Measurements from ENCODE around the gene WSCD2.

WSCD2 gene

DNA sequence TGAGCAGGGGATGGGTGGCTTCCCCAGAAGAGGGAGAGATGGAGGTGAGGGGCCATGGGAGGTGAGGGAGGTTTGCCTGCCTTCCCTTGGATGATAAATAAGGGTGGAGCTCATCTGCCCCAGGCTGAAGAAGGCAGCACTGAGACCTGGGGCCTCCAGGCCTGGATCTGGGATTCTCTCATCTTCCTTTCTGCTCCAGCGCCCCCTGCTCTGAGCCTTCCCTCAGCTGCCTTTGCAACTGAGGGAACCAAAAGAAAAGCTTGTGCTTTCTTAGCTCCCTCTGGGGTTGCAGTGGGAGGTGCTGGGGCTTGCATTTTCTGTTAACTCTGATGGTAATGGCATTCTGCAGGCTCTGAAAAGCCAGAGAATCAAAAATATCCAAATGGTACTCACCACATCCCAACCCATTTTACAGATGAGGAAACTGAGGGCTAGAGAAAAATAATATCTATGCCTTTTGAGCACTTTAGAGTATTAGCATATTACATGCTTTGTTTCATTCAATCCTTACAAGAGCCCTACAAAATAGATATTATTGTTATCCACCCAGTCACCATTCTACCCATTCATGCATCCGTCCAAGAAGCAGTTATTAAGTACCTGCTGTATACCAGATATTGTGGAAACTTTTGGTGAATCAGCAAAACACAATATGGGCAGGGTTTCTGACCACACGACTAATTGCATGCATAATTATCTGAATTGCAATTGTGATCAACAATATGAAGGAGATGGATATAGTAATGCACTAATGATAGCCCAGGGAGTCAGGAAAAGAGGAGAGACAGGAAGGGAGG is 102.2 kb downstream of the WSCD2 start:
- Histone ChIP-seq H3K4me3 (ENCODE audit: low read length) (no peak overlapping the region), H3K9me3 (ENCODE audit: low read length) (no peaks in the 10 kb centered on the region), H3K27me3 (ENCODE audit: insufficient read depth, low read length) (no peaks in the 10 kb centered on the region)

GRCh38 chr12:108231909-108232434 is 102.9 kb downstream of the WSCD2 start:
- no peak overlapping the region for H3K4me3 ChIP-seq (ENCODE audit: low read length)
- H3K27me3 ChIP-seq (ENCODE audit: insufficient read depth, low read length), result no peaks in the 10 kb centered on the region
- H3K9me3 ChIP-seq (ENCODE audit: low read length), result no peaks in the 10 kb centered on the region
- H2AFZ ChIP-seq (ENCODE audit: low read depth, low read length), result no peak overlapping the region
- peaks cover 14% of the 10 kb centered on the region for H3K4me1 ChIP-seq (ENCODE audit: insufficient read depth, low read length)
- H3K36me3 ChIP-seq (ENCODE audit: insufficient read depth, low read length), result no peaks in the 10 kb centered on the region

More for the DNA sequence above, 102.2 kb downstream of the WSCD2 start:
- no peak overlapping the region for H2AFZ ChIP-seq (ENCODE audit: low read depth, low read length)
- no peaks in the 10 kb centered on the region for H3K36me3 ChIP-seq (ENCODE audit: insufficient read depth, low read length)
- H3K4me1 ChIP-seq (ENCODE audit: insufficient read depth, low read length), result peaks cover 14% of the 10 kb centered on the region

DNA sequence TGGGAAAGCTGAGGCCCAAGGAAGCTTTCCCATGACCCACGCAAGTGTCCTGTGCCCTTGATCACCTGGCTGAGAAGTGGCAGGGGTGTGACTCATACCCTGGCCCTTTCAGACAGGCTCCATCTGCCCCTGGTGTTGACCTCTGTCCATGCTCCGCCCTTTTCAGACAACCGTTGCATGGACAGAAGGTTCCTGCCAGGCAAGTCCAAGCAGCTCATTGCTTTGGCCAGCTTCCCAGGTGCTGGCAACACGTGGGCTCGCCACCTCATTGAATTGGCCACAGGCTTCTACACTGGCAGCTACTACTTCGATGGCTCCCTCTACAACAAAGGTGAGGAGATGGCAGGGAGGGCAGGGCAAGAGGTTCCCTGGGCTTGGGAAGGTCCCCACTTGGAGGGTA is 103.5 kb downstream of the WSCD2 start:
- no peaks in the 10 kb centered on the region for H3K36me3 ChIP-seq (ENCODE audit: insufficient read depth, low read length)
- peaks cover 2% of the 10 kb centered on the region for H3K9me3 ChIP-seq (ENCODE audit: low read length)
- peaks cover 14% of the 10 kb centered on the region for H3K4me1 ChIP-seq (ENCODE audit: insufficient read depth, low read length)
- no peak overlapping the region for H2AFZ ChIP-seq (ENCODE audit: low read depth, low read length)
- H3K4me3 ChIP-seq (ENCODE audit: low read length), result no peak overlapping the region
- no peaks in the 10 kb centered on the region for H3K27me3 ChIP-seq (ENCODE audit: insufficient read depth, low read length)

DNA sequence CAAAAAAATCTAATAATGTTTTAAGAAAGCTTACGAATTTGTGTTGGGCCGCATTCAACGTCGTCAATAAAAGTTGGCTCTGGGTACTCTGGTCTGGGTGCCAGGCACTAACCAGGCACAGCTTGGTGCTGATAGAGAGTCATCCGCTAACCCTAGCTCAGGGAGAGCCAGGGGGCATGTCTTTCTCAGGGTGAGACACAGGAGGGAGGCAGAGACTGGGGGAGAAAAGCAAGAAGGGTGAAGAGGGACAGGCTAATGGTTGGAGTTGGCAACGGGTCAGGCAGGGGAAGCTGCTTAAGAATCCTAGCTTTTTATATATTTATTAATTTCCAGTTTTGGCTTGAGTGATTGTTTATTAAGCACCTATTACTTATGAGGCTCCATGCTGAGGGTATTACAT is 105.1 kb downstream of the WSCD2 start:
- peaks cover 2% of the 10 kb centered on the region for H3K9me3 ChIP-seq (ENCODE audit: low read length)
- no peak overlapping the region for H2AFZ ChIP-seq (ENCODE audit: low read depth, low read length)
- H3K4me1 ChIP-seq (ENCODE audit: insufficient read depth, low read length), result peaks cover 14% of the 10 kb centered on the region
- H3K27me3 ChIP-seq (ENCODE audit: insufficient read depth, low read length), result no peaks in the 10 kb centered on the region
- no peaks in the 10 kb centered on the region for H3K36me3 ChIP-seq (ENCODE audit: insufficient read depth, low read length)
- H3K4me3 ChIP-seq (ENCODE audit: low read length), result no peak overlapping the region

GRCh38 chr12:108235197-108235984 is 106.3 kb downstream of the WSCD2 start:
- no peaks in the 10 kb centered on the region for H3K27me3 ChIP-seq (ENCODE audit: insufficient read depth, low read length)
- no peaks in the 10 kb centered on the region for H3K36me3 ChIP-seq (ENCODE audit: insufficient read depth, low read length)
- H3K4me1 ChIP-seq (ENCODE audit: insufficient read depth, low read length), result peaks cover 14% of the 10 kb centered on the region
- no peak overlapping the region for H3K4me3 ChIP-seq (ENCODE audit: low read length)
- H3K9me3 ChIP-seq (ENCODE audit: low read length), result peaks cover 2% of the 10 kb centered on the region
- H2AFZ ChIP-seq (ENCODE audit: low read depth, low read length), result no peak overlapping the region

DNA sequence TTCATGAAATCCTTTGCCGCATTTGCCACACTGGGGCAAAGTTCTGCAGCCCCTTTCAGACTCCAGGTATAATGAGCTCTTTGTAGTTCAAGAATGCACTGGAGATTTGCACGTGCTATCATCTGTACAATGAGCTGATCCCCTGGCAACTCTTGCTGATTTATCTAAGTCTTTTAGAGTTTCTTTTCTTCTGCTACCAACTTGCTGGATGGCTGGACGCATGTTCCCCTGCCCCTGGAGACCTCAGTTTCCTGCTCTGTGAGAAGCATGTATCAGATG is 106.8 kb downstream of the WSCD2 start:
- no peak overlapping the region for H3K4me3 ChIP-seq (ENCODE audit: low read length)
- H3K4me1 ChIP-seq (ENCODE audit: insufficient read depth, low read length), result peaks cover 14% of the 10 kb centered on the region
- H3K36me3 ChIP-seq (ENCODE audit: insufficient read depth, low read length), result no peaks in the 10 kb centered on the region
- no peak overlapping the region for H2AFZ ChIP-seq (ENCODE audit: low read depth, low read length)
- H3K27me3 ChIP-seq (ENCODE audit: insufficient read depth, low read length), result no peaks in the 10 kb centered on the region
- peaks cover 2% of the 10 kb centered on the region for H3K9me3 ChIP-seq (ENCODE audit: low read length)

- Histone ChIP-seq H3K27me3 (ENCODE audit: insufficient read depth, low read length) (no peaks in the 10 kb centered on the region), H3K9me3 (ENCODE audit: low read length) (peaks cover 2% of the 10 kb centered on the region), H2AFZ (ENCODE audit: low read depth, low read length) (no peak overlapping the region), H3K36me3 (ENCODE audit: insufficient read depth, low read length) (no peaks in the 10 kb centered on the region), H3K4me3 (ENCODE audit: low read length) (no peak overlapping the region), H3K4me1 (ENCODE audit: insufficient read depth, low read length) (peaks cover 14% of the 10 kb centered on the region)
Observed at GRCh38 chr12:108236366-108236765, 107.3 kb downstream of the WSCD2 start.

DNA sequence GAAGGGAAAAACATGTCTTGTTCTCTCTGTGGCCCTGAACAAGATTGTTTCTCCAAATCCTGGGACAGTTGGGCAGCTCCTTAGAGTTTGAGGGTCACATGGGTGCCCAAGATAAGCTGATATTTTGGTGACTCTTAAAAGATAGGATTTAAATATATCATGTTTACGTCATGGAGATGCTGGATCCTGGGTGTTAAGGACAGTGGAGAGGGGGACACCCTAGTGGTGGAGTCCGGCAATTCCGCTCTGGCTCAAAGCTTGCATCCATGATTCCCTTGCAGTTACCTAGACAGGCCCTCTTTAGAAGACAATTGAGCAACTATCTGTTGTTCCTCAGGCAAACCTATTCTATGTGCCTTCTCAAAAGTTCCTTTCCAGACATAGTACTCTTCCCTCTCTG is 108.2 kb downstream of the WSCD2 start:
- no peaks in the 10 kb centered on the region for H3K36me3 ChIP-seq (ENCODE audit: insufficient read depth, low read length)
- H3K4me3 ChIP-seq (ENCODE audit: low read length), result no peak overlapping the region
- H3K27me3 ChIP-seq (ENCODE audit: insufficient read depth, low read length), result no peaks in the 10 kb centered on the region
- H2AFZ ChIP-seq (ENCODE audit: low read depth, low read length), result no peak overlapping the region
- H3K9me3 ChIP-seq (ENCODE audit: low read length), result peaks cover 2% of the 10 kb centered on the region
- peaks cover 14% of the 10 kb centered on the region for H3K4me1 ChIP-seq (ENCODE audit: insufficient read depth, low read length)

DNA sequence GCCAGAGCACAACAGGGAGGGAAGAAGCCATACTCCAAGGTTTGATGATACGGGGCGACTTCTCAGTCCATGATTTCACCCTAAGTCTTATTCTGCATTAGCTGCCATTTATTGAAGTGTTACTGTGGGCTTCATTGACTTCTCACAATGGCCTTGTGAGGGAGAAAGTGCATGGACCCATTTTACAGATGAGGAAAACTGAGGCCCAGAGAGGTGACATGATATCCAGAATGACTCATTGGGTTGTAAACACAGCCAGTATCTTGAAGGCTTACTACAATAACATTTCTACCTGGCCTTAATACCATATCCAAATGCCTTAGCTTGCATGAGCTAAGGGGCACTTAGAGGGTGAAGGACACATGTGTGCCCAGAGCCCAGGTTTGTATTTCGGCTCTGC is 109.4 kb downstream of the WSCD2 start:
- H3K4me3 ChIP-seq (ENCODE audit: low read length), result no peak overlapping the region
- H3K27me3 ChIP-seq (ENCODE audit: insufficient read depth, low read length), result no peaks in the 10 kb centered on the region
- H3K9me3 ChIP-seq (ENCODE audit: low read length), result peaks cover 2% of the 10 kb centered on the region
- H3K36me3 ChIP-seq (ENCODE audit: insufficient read depth, low read length), result no peaks in the 10 kb centered on the region
- peaks cover 14% of the 10 kb centered on the region for H3K4me1 ChIP-seq (ENCODE audit: insufficient read depth, low read length)
- H2AFZ ChIP-seq (ENCODE audit: low read depth, low read length), result no peak overlapping the region

DNA sequence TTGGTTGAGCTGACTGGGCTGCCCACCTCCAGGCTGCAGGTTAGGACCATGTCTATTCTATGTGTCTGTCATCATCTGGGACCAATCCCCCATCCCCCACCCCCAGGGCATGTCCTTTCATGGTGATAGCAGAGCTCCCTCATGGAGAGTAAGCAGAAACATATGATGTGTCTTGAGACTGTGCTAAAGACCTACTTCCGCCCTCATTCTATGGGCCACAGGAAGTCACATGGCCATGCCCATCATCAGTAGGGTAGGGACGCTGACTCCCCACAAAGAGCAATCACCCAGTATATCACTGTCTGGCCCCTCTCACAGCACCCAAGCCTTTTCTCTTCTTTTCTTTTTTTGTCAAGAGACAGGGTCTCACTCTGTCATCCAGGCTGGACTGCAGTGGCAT is 110.3 kb downstream of the WSCD2 start:
- Histone ChIP-seq H3K9me3 (ENCODE audit: low read length) (peaks cover 2% of the 10 kb centered on the region), H3K27me3 (ENCODE audit: insufficient read depth, low read length) (no peaks in the 10 kb centered on the region), H2AFZ (ENCODE audit: low read depth, low read length) (no peak overlapping the region), H3K36me3 (ENCODE audit: insufficient read depth, low read length) (no peaks in the 10 kb centered on the region), H3K4me1 (ENCODE audit: insufficient read depth, low read length) (peaks cover 14% of the 10 kb centered on the region), H3K4me3 (ENCODE audit: low read length) (no peak overlapping the region)

GRCh38 chr12:108240027-108240785 is 111.1 kb downstream of the WSCD2 start:
- H3K4me1 ChIP-seq (ENCODE audit: insufficient read depth, low read length), result peaks cover 10% of the 10 kb centered on the region
- no peak overlapping the region for H3K4me3 ChIP-seq (ENCODE audit: low read length)
- H2AFZ ChIP-seq (ENCODE audit: low read depth, low read length), result no peak overlapping the region
- H3K9me3 ChIP-seq (ENCODE audit: low read length), result peaks cover 2% of the 10 kb centered on the region
- no peaks in the 10 kb centered on the region for H3K36me3 ChIP-seq (ENCODE audit: insufficient read depth, low read length)
- no peaks in the 10 kb centered on the region for H3K27me3 ChIP-seq (ENCODE audit: insufficient read depth, low read length)

DNA sequence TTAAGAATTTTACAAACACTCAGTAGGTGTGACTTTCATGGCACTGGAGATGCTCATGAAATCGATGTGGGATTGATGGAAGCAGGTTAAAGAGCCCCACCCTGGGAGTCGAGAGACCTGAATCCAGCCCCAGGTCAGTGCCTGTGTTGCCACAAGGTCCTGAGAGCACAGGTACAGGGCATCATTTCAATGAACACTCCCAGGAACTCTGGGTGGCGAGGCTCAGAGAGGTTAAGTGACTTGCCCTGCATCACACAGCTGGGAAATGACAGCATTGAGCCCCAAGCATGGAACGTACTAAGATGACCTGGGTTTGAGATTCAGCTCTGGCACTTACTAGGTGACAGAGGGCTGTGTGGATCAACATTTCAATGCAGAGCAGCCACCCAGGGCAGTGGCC is 111.8 kb downstream of the WSCD2 start:
- Histone ChIP-seq H3K9me3 (ENCODE audit: low read length) (peaks cover 2% of the 10 kb centered on the region), H3K4me1 (ENCODE audit: insufficient read depth, low read length) (peaks cover 3% of the 10 kb centered on the region), H3K36me3 (ENCODE audit: insufficient read depth, low read length) (no peaks in the 10 kb centered on the region), H3K27me3 (ENCODE audit: insufficient read depth, low read length) (no peaks in the 10 kb centered on the region), H2AFZ (ENCODE audit: low read depth, low read length) (no peak overlapping the region), H3K4me3 (ENCODE audit: low read length) (no peak overlapping the region)
